Breast epithelium (tissue), 4 donors: ENCODE measurements around the gene PDLIM5. TPM values are rescaled to one million over a fixed set of nuclear protein-coding genes. Genes with fewer than 3 reads are reported as not detected.
"Not testable (repeated sequence)": the region's sequence is repeated elsewhere in the genome, so short reads cannot be mapped to it uniquely, and the experiment has no call there.

Source experiments
- DNase-seq, 2 donors: peaks; one replicate each; pipeline ENCODE4 v3.0.0-alpha.2; 2019; ENCODE audit warnings: low spot score in 2 of 2
- H3K27ac ChIP-seq, 2 donors: fragments of 200-600 bp; sonication (generic) in 1 of 2; one replicate each; pipeline ENCODE4 v1.5.1; 2016 to 2019; ENCODE audit warnings: mild to moderate bottlenecking in 1 of 2
- H3K27me3 ChIP-seq, 2 donors: fragments of 200-600 bp; sonication (generic) in 1 of 2; one replicate each; pipeline versions ENCODE4 v1.5.1 to v1.6.0; 2017 to 2019; ENCODE audit warnings: control low read depth in 1 of 2, mild to moderate bottlenecking in 1 of 2
- H3K36me3 ChIP-seq: fragments of 200-600 bp; one replicate; pipeline ENCODE4 v1.5.1; 2019
- H3K4me1 ChIP-seq, 2 donors: fragments of 200-600 bp; sonication (generic); one replicate each; pipeline ENCODE4 v1.5.1; 2016 to 2019; ENCODE audit warnings: control low read depth in 1 of 2
- H3K4me3 ChIP-seq, 3 donors: fragments of 200-600 bp; sonication (generic); 1 replicate in 2 of 3; 2 replicates in 1 of 3; pipeline ENCODE4 v1.5.1; 2016 to 2019; ENCODE audit warnings: mild to moderate bottlenecking in 3 of 3, moderate library complexity in 2 of 3
- H3K9me3 ChIP-seq, 2 donors: fragments of 200-600 bp; sonication (generic) in 1 of 2; one replicate each; pipeline ENCODE4 v1.5.1; 2016 to 2019; ENCODE audit warnings: control low read depth in 1 of 2
- CTCF ChIP-seq, 3 donors: fragments of 450-650 bp; IDR thresholded peaks; one replicate each; pipeline ENCODE4 v1.5.1; 2016 to 2017; ENCODE audit warnings: antibody characterized with exemption in 3 of 3, mild to moderate bottlenecking in 3 of 3, moderate library complexity in 3 of 3
- POLR2A ChIP-seq: fragments of 450-650 bp; IDR thresholded peaks from one replicate; pipeline ENCODE4 v1.6.1; 2016; ENCODE audit warnings: antibody characterized with exemption, mild to moderate bottlenecking, moderate library complexity
- POLR2AphosphoS5 ChIP-seq, 3 donors: sonication (generic); formaldehyde crosslinking; IDR thresholded peaks; one replicate each; pipeline ENCODE4 v1.6.1; 2017; ENCODE audit warnings: antibody characterized with exemption in 3 of 3
- intact Hi-C: fragments of 100-400 bp; cut with DNase I; formaldehyde crosslinking; loops from one replicate; pipeline ENCODE4 v1.15.1; 2023; ENCODE audit warnings: low total_unique reads
- total RNA-seq, 3 donors: library from RNA; depleted of rRNA; stranded (reverse); fragments of >200 nt; gene quantifications; one replicate each; pipeline ENCODE4 v1.1.0, GENCODE V29; 2016

The PDLIM5 gene
- total RNA-seq, 3 donors from 2014 or later, result 120 to 263 (median 158) TPM

GRCh38 chr4:94507708-94508107, 56.0 kb downstream of the PDLIM5 start:
- Histone ChIP-seq H3K36me3 (no peaks in the 10 kb centered on the region), H3K27me3 (no peaks in the 10 kb centered on the region), H3K4me1 (peaks cover 4 to 6% of the 10 kb centered on the region in 2 donors), H3K9me3 (no peaks in the 10 kb centered on the region), H3K27ac (no peak overlapping the region), H3K4me3 (no peak overlapping the region)
- DNase-seq, result no peak
- TF ChIP-seq POLR2AphosphoS5 (IDR thresholded peaks at IDR 0.05) (peak in 1 of 3 donors; percentile 79), POLR2A (no peak)
- intact Hi-C loops, result no loop called here

- H3K27ac ChIP-seq, result peak overlapping the region in 1 of 2 donors; percentile 38
- no peak for DNase-seq
These were observed 56.6 kb downstream of the PDLIM5 start for GRCh38 chr4:94508296-94508695.

GRCh38 chr4:94508806-94509205, 57.1 kb downstream of the PDLIM5 start:
- intact Hi-C loops, result no loop called here
- no peaks in the 10 kb centered on the region for H3K36me3 ChIP-seq
- H3K9me3 ChIP-seq, result no peaks in the 10 kb centered on the region
- no peaks in the 10 kb centered on the region for H3K27me3 ChIP-seq
- H3K27ac ChIP-seq, result no peak overlapping the region
- TF ChIP-seq POLR2AphosphoS5 (IDR thresholded peaks at IDR 0.05) (no peak), CTCF (IDR thresholded peaks at IDR 0.05) (no peak)
- H3K4me3 ChIP-seq, result no peak overlapping the region
- H3K4me1 ChIP-seq, result peaks cover 4 to 6% of the 10 kb centered on the region in 2 donors
- no peak for DNase-seq

More at GRCh38 chr4:94508296-94508695, 56.6 kb downstream of the PDLIM5 start:
- peaks cover 4 to 6% of the 10 kb centered on the region in 2 donors for H3K4me1 ChIP-seq
- H3K27me3 ChIP-seq, result no peaks in the 10 kb centered on the region
- no peaks in the 10 kb centered on the region for H3K9me3 ChIP-seq
- TF ChIP-seq POLR2AphosphoS5 (IDR thresholded peaks at IDR 0.05), result no peak
- intact Hi-C loops, result no loop called here
- no peaks in the 10 kb centered on the region for H3K36me3 ChIP-seq
- H3K4me3 ChIP-seq, result no peak overlapping the region

- H3K27me3 ChIP-seq, result no peaks in the 10 kb centered on the region
- no peak overlapping the region for H3K4me3 ChIP-seq
- no peak for TF ChIP-seq CTCF (IDR thresholded peaks at IDR 0.05)
- TF ChIP-seq POLR2AphosphoS5 (IDR thresholded peaks at IDR 0.05), result no peak
- TF ChIP-seq POLR2A, result no peak
- intact Hi-C loops, result no loop called here
- peaks cover 4 to 6% of the 10 kb centered on the region in 2 donors for H3K4me1 ChIP-seq
- H3K36me3 ChIP-seq, result no peaks in the 10 kb centered on the region
- no peak overlapping the region for H3K27ac ChIP-seq
- DNase-seq, result no peak
- H3K9me3 ChIP-seq, result no peaks in the 10 kb centered on the region
These were observed 59.8 kb downstream of the PDLIM5 start for GRCh38 chr4:94511591-94511990.

GRCh38 chr4:94513532-94513931, 61.8 kb downstream of the PDLIM5 start:
- intact Hi-C loops, H3K27ac ChIP-seq, H3K27me3 ChIP-seq, H3K4me1 ChIP-seq, DNase-seq, H3K4me3 ChIP-seq, H3K9me3 ChIP-seq, H3K36me3 ChIP-seq: not testable (repeated sequence)

GRCh38 chr4:94515365-94515764, 63.6 kb downstream of the PDLIM5 start:
- no peak for DNase-seq
- Histone ChIP-seq H3K27ac (no peak overlapping the region), H3K4me3 (no peak overlapping the region), H3K9me3 (no peaks in the 10 kb centered on the region), H3K4me1 (no peaks in the 10 kb centered on the region), H3K36me3 (no peaks in the 10 kb centered on the region), H3K27me3 (no peaks in the 10 kb centered on the region)
- intact Hi-C loops, result no loop called here
- TF ChIP-seq POLR2AphosphoS5 (IDR thresholded peaks at IDR 0.05) (no peak), CTCF (IDR thresholded peaks at IDR 0.05) (no peak), POLR2A (no peak)

GRCh38 chr4:94516067-94516466, 64.3 kb downstream of the PDLIM5 start:
- H3K27ac ChIP-seq, result peak overlapping the region in 1 of 2 donors; percentile 37
- TF ChIP-seq POLR2AphosphoS5 (IDR thresholded peaks at IDR 0.05) (no peak), CTCF (IDR thresholded peaks at IDR 0.05) (no peak)
- no peak overlapping the region for H3K4me3 ChIP-seq
- H3K4me1 ChIP-seq, result no peaks in the 10 kb centered on the region
- DNase-seq, result no peak
- no peaks in the 10 kb centered on the region for H3K27me3 ChIP-seq
- intact Hi-C loops, result no loop called here
- no peaks in the 10 kb centered on the region for H3K9me3 ChIP-seq
- no peaks in the 10 kb centered on the region for H3K36me3 ChIP-seq
